GM10266 (cell line): ENCODE results near the gene SLC12A8.

Experiments used
- DNase-seq: peaks from one replicate; pipeline ENCODE4 v3.0.0; 2012; ENCODE audit errors: extremely low spot score
- TF ChIP-seq, protein P1 (sequence below): IDR thresholded peaks from 2 replicates; pipeline ENCODE4 v1.5.1; 2012; ENCODE audit warnings: mild to moderate bottlenecking, low read depth; ENCODE audit not compliant: control insufficient read depth, insufficient read depth; ENCODE audit errors: missing control alignments

SLC12A8 gene

DNA sequence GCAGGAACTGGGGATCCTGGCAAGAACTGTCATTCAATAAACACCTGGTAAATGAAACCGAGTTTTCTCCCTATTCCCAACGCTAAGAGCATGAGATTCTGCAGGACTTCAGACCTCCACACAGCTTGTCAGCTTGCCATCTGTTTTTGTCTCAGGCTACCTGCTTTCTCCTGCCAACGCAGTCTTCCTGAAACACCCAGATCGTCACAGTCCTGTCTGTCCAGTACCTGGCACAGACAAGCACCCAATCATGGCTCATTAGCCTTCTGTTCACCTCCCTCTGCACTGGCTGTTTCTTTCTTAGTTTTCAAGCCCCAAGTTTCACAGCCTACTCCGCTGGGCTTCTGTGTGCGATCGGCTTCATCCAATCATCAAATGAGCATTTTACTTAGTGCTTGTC lies 5.0 kb downstream of the SLC12A8 start:
- TF ChIP-seq, protein P1, sequence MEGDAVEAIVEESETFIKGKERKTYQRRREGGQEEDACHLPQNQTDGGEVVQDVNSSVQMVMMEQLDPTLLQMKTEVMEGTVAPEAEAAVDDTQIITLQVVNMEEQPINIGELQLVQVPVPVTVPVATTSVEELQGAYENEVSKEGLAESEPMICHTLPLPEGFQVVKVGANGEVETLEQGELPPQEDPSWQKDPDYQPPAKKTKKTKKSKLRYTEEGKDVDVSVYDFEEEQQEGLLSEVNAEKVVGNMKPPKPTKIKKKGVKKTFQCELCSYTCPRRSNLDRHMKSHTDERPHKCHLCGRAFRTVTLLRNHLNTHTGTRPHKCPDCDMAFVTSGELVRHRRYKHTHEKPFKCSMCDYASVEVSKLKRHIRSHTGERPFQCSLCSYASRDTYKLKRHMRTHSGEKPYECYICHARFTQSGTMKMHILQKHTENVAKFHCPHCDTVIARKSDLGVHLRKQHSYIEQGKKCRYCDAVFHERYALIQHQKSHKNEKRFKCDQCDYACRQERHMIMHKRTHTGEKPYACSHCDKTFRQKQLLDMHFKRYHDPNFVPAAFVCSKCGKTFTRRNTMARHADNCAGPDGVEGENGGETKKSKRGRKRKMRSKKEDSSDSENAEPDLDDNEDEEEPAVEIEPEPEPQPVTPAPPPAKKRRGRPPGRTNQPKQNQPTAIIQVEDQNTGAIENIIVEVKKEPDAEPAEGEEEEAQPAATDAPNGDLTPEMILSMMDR, result no peak
- DNase-seq, result no peak

GRCh38 chr3:125206934-125207333 lies 5.6 kb downstream of the SLC12A8 start:
- TF ChIP-seq, protein P1, result no peak
- DNase-seq, result no peak

- TF ChIP-seq, protein P1, result no peak
- DNase-seq, result no peak
These were observed 8.8 kb downstream of the SLC12A8 start for GRCh38 chr3:125203731-125204130.

DNA sequence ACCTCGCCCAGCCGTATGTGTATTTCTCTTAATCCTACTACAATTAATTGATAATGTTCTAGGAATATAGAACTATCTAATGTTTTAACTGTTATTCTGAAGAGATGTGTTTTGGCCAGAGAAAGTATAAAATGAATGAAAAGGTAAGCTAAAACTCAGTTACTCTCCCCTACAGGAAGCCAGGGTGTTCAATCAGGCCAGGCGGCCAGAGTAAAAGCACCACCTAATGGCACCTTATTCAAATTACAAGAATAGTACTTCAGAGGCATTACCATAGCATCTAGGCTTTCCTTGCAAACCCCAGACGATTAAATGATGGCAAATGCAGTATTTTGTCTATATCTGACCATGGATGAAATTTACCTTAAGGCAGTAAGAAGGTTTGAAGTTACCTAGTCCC lies 10.4 kb downstream of the SLC12A8 start:
- TF ChIP-seq, protein P1, result peak; percentile 38
- DNase-seq, result peak; percentile 55

- TF ChIP-seq, protein P1, result no peak
- DNase-seq, result peak; percentile 65
These were observed 11.8 kb downstream of the SLC12A8 start for GRCh38 chr3:125200731-125201139.

DNA sequence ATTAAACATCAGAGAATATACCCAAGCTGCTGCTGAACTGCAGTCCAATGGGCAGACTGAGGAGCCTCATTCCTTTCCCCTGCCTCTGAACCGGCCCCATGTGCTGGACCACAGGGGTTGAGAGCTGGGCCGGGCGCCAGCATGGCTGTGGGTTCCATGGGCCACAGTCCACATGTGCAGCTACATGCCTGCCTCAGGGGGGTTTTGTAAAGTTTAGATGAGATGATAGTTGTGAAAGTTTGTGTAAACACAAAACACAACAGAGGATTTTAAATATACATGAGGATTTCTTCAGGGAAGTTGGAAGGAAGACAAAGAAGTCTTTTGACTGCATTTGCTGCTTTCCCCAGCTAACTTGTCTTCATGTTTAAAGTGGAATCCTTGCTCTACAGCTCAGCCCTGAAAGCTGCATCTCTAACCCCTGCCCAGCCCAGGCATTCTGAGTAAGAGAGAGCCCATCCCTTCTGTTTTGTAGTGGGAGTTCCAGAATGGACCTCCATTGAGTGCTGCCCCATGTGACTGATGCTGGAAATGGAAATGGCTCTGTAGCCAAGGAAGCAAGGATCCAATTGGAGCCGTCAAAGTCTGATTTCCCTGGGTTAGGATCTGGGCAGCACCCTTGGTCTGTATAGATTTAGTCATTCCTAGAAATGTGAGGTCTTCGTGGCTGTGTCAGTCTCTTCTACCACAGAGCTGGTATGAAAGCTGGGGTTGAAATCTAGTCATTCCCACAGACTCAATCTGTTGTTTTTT lies 17.5 kb downstream of the SLC12A8 start:
- TF ChIP-seq, protein P1, result no peak
- DNase-seq, result no peak

DNA sequence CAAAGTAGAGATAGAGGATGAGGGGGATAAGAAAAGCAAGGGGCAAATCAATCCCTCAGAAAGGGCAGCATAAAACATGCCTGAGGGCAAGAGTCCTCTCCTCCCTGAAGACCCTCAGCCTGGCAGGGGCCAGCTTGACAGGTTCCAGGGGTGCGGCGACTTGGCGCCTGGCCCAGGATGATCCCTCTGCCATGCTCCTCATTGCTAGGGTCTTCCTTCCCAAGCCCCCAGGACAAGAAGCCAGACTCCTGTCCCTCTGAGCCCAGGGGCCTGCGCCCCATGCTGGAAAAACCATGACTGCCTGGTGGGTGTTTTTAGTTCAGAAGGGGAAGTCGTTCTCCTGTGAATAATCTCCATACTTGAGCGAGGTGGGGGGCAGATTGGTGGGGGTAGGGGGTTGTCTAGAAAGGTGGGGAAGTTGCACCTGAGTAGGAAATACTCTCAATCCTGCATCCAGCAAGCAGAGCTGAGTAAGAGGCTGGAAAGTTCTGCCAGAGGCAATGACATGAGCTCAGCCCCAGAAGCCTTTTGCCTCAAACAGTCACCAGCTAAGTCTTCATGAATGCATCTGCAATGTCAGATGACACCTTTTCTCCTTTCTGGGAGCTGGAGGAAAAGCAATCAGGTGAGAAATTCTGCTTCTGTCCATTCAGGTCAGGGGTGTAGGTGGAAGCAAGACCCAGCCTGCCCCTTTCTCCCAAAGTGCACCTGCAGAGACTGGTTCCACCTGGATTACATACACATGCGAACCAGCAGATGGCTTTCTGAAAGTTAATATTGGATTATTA lies 18.3 kb downstream of the SLC12A8 start:
- TF ChIP-seq, protein P1, result no peak
- no peak for DNase-seq
